GM12878 (cell line): ENCODE results near the gene PALLD. TPM values are rescaled to one million over a fixed set of nuclear protein-coding genes. Genes with fewer than 3 reads are reported as not detected.

Experiments
- ATAC-seq: fragments of 200-7000 bp; cut with Tn5 transposase; 3 replicates; pipeline ENCODE4 v1.9.1; 2020; ENCODE audit warnings: mild to moderate bottlenecking, moderate library complexity
- BruUV-seq: library from RNA; stranded (reverse); fragments of 400-500 nt; replicated peaks from 2 replicates; lab custom pipeline; 2021; lab: Mats Ljungman, UMichigan
- CTCF ChIA-PET: fragments of 300-600 bp; sonication (Branson Sonifier 250); formaldehyde crosslinking; extraction: SDS; loops from one replicate; lab custom pipeline; 2021; ENCODE audit warnings: inconsistent platforms; lab: Yijun Ruan, JAX
- POLR2A ChIA-PET: fragments of 350-600 bp; formaldehyde crosslinking; extraction: SDS; loops from one replicate; lab custom pipeline; 2021; ENCODE audit warnings: inconsistent platforms; lab: Charles Lee
- RAD21 ChIA-PET: fragments of 300-600 bp; sonication (Branson Sonifier 250); formaldehyde crosslinking; loops from one replicate; lab custom pipeline; 2023; ENCODE audit warnings: antibody characterized with exemption; ENCODE audit not compliant: unreplicated experiment; lab: Charles Lee
- SMC1A ChIA-PET: fragments of 300-600 bp; sonication (Branson Sonifier 250); formaldehyde crosslinking; loops from one replicate; lab custom pipeline; 2023; ENCODE audit not compliant: unreplicated experiment, uncharacterized antibody; lab: Charles Lee
- DNase-seq: peaks from one replicate; pipeline ENCODE4 v3.0.0-alpha.2; 2011; ENCODE audit warnings: low read depth, low spot score
- FAIRE-seq: peaks from 3 replicates; lab custom pipeline; 2011; peaks lifted over from hg19 to GRCh38; lab: Jason Lieb, UNC
- H2AFZ ChIP-seq: 2 replicates; pipeline ENCODE4 v1.6.0; 2011; ENCODE audit warnings: low read depth, low read length, control low read depth; ENCODE audit not compliant: control insufficient read depth
- H3K27ac ChIP-seq: 2 replicates; pipeline ENCODE4 v1.5.1; 2011; ENCODE audit warnings: control low read depth; ENCODE audit not compliant: control insufficient read depth, insufficient read depth
- H3K27me3 ChIP-seq, 2 experiments: replicated peaks in 1 of 2; 2 replicates each; pipeline versions ENCODE4 v1.6.0 to v1.6.1; 2011; ENCODE audit warnings: low read length in 1 of 2; ENCODE audit not compliant: control insufficient read depth in 2 of 2, insufficient read depth in 2 of 2
- H3K36me3 ChIP-seq, 2 experiments: 2 replicates each; pipeline ENCODE4 v1.5.1; 2011; ENCODE audit warnings: low read length in 1 of 2; ENCODE audit not compliant: control insufficient read depth in 2 of 2, insufficient read depth in 2 of 2
- H3K4me1 ChIP-seq: 2 replicates; pipeline ENCODE4 v1.6.1; 2011; ENCODE audit warnings: mild to moderate bottlenecking, low read length, moderate library complexity, mixed read lengths; ENCODE audit not compliant: control insufficient read depth, insufficient read depth
- H3K4me2 ChIP-seq: 2 replicates; pipeline ENCODE4 v1.6.0; 2011; ENCODE audit warnings: control low read depth; ENCODE audit not compliant: control insufficient read depth, insufficient read depth
- H3K4me3 ChIP-seq: fragments of 200-600 bp; sonication (generic); 2 replicates; pipeline ENCODE4 v1.5.1; 2016
- H3K79me2 ChIP-seq: 2 replicates; pipeline ENCODE4 v1.6.0; 2011; ENCODE audit warnings: low read length; ENCODE audit not compliant: control insufficient read depth, insufficient read depth
- H3K9ac ChIP-seq: 2 replicates; pipeline ENCODE4 v1.8.0; 2011; ENCODE audit warnings: low read length, control low read depth, mixed read lengths; ENCODE audit not compliant: control insufficient read depth, insufficient read depth
- H3K9me3 ChIP-seq: replicated peaks from 3 replicates; pipeline ENCODE4 v1.5.1; 2011; ENCODE audit warnings: mild to moderate bottlenecking, low read length; ENCODE audit not compliant: control insufficient read depth, insufficient read depth
- H4K20me1 ChIP-seq: 2 replicates; pipeline ENCODE4 v1.6.0; 2011; ENCODE audit not compliant: control insufficient read depth, insufficient read depth
- CEBPZ ChIP-seq: fragments of 150-350 bp; IDR thresholded peaks from 2 replicates; pipeline ENCODE4 v1.6.1; 2016; ENCODE audit warnings: low read depth, low read length
- ELK1 ChIP-seq: IDR thresholded peaks from 2 replicates; pipeline ENCODE4 v1.6.1; 2012; ENCODE audit warnings: low read depth, low read length, improper control_type of control experiment
- MXI1 ChIP-seq: fragments of 150-350 bp; IDR thresholded peaks from 2 replicates; pipeline ENCODE4 v1.6.1; 2011; ENCODE audit warnings: low read depth, mild to moderate bottlenecking, inconsistent platforms, low read length, improper control_type of control experiment
- PAX5 ChIP-seq: IDR thresholded peaks from 2 replicates; pipeline ENCODE4 v1.6.1; 2011; ENCODE audit warnings: low read depth, low read length, borderline replicate concordance
- PKNOX1 ChIP-seq: fragments of 450-650 bp; IDR thresholded peaks from 2 replicates; pipeline ENCODE4 v1.6.1; 2016; ENCODE audit warnings: mild to moderate bottlenecking
- POU2F2 ChIP-seq: IDR thresholded peaks from 3 replicates; pipeline ENCODE4 v1.6.1; 2011; ENCODE audit warnings: low read depth, mild to moderate bottlenecking, low read length, borderline replicate concordance
- SMAD1 ChIP-seq: fragments of 450-650 bp; IDR thresholded peaks from 2 replicates; pipeline ENCODE4 v1.6.1; 2018; ENCODE audit warnings: mild to moderate bottlenecking, low read depth; ENCODE audit not compliant: partially characterized antibody
- SREBF1 ChIP-seq: IDR thresholded peaks from 2 replicates; pipeline ENCODE4 v1.6.1; 2012; ENCODE audit warnings: mild to moderate bottlenecking, low read length
- WGBS: methylation state at CpG from one replicate; pipeline ENCODE4 v1.1.6; 2016; ENCODE audit warnings: low lambda C conversion rate; ENCODE audit not compliant: insufficient replicate concordance, insufficient coverage; ENCODE audit errors: missing lambda C conversion rate; 5-methylcytosine and 5-hydroxymethylcytosine counted together
- in situ Hi-C: fragments of 300-500 bp; cut with MboI; formaldehyde crosslinking; loops from 9 replicates; pipeline ENCODE4 v1.14.3; 2018; ENCODE audit warnings: mixed read lengths
- intact Hi-C: fragments of 100-400 bp; cut with micrococcal nuclease; formaldehyde crosslinking; loops from one replicate; pipeline ENCODE4 v1.14.2; 2022; ENCODE audit not compliant: unreplicated experiment
- polyA plus RNA-seq, 11 experiments: library from polyadenylated mRNA; depleted of rRNA in 4 of 11; unstranded in 6 of 11; stranded (reverse) in 5 of 11; fragments of >200 nt; fragmentation: Nextera tagmentation in 4 of 11; fragmentation: Illumina TruSeq in 1 of 11; extraction: Ambion mirVana in 4 of 11; extraction: Trizol in 1 of 11; gene quantifications; 1 replicate in 1 of 11; 2 replicates in 10 of 11; pipeline versions ENCODE4 v1.2.1 to v1.2.3, GENCODE V29; 2011 to 2016; ENCODE audit warnings: inconsistent platforms in 2 of 11, missing spikeins in 2 of 11, low read depth in 1 of 11
- total RNA-seq, 4 experiments: library from RNA; depleted of rRNA in 3 of 4; stranded (reverse); fragments of >200 nt in 3 of 4; fragmentation: Illumina TruSeq in 1 of 4; extraction: Trizol in 1 of 4; gene quantifications; 2 replicates each; pipeline versions ENCODE4 v1.2.1 to v1.2.3, GENCODE V29; 2013 to 2021

The PALLD gene
- total and polyA plus RNA-seq, 10 of the 15 experiments (the other 5 are each of a cell fraction or from before 2014, with no cell fraction given) = 1.0 to 7.7 (median 1.7) TPM

- BruUV-seq = no TSS peak
- POLR2A ChIA-PET = no interaction called here
- no peaks in the 10 kb centered on the region for H3K36me3 ChIP-seq
Measured at GRCh38 chr4:168569931-168570276, 73.1 kb downstream of the PALLD start.

More at GRCh38 chr4:168569931-168570276, 73.1 kb downstream of the PALLD start:
- intact Hi-C loops = no loop called here
- H3K79me2 ChIP-seq = no peaks in the 10 kb centered on the region
- no peak for FAIRE-seq
- ChIA-PET CTCF (no interaction called here), SMC1A (no interaction called here)
- no peak overlapping the region for H2AFZ ChIP-seq
- no peak for TF ChIP-seq POU2F2
- TF ChIP-seq MXI1 = no peak
- TF ChIP-seq ELK1 = no peak
- TF ChIP-seq SMAD1 = no peak
- TF ChIP-seq PKNOX1 = no peak
- no peak for TF ChIP-seq SREBF1
- TF ChIP-seq PAX5 = no peak
- TF ChIP-seq CEBPZ = no peak
- TF ChIP-seq, all 136 proteins: peak for 0
- RAD21 ChIA-PET = no interaction called here
- no peak overlapping the region for H3K4me2 ChIP-seq
- WGBS = 57% methylated on average over 9 of the region's 9 CpGs
- no peaks in the 10 kb centered on the region for H3K9me3 ChIP-seq
- no peak overlapping the region for H3K27ac ChIP-seq
- ATAC-seq = no peak
- H3K4me1 ChIP-seq = no peaks in the 10 kb centered on the region
- H3K27me3 ChIP-seq = no peaks in the 10 kb centered on the region
- in situ Hi-C loops = no loop called here
- H4K20me1 ChIP-seq = no peaks in the 10 kb centered on the region
- DNase-seq = no peak
- no peak overlapping the region for H3K4me3 ChIP-seq
- no peak overlapping the region for H3K9ac ChIP-seq
